HG03342 (cell line): Measurements from ENCODE around the gene SLC35F1.

Experiments
- ATAC-seq: cut with Tn5 transposase; IDR thresholded peaks from one replicate; pipeline ENCODE4 v1.9.1; 2021; ENCODE audit warnings: mild to moderate bottlenecking, moderate library complexity; ENCODE audit not compliant: unreplicated experiment

Gene SLC35F1

GRCh38 chr6:118344014-118344670, 437.1 kb downstream of the SLC35F1 start:
- ATAC-seq = no peak

- no peak for ATAC-seq
Measured at GRCh38 chr6:118350881-118351430, 443.9 kb downstream of the SLC35F1 start.

GRCh38 chr6:118353564-118353963, 446.5 kb downstream of the SLC35F1 start:
- no peak for ATAC-seq

- peak; percentile 98 for ATAC-seq
Measured at GRCh38 chr6:118354641-118355040, 447.6 kb downstream of the SLC35F1 start.

- no peak for ATAC-seq
Measured at GRCh38 chr6:118356054-118356453, 449.0 kb downstream of the SLC35F1 start.

GRCh38 chr6:118356686-118357085, 449.6 kb downstream of the SLC35F1 start:
- ATAC-seq = no peak
